GM12878 (cell line): ENCODE results near the gene CDC5L. TPM values are rescaled to one million over a fixed set of nuclear protein-coding genes. Genes with fewer than 3 reads are reported as not detected.

ENCODE experiments used
- ATAC-seq: fragments of 200-7000 bp; cut with Tn5 transposase; 3 replicates; pipeline ENCODE4 v1.9.1; 2020; ENCODE audit warnings: mild to moderate bottlenecking, moderate library complexity
- BruUV-seq: library from RNA; stranded (reverse); fragments of 400-500 nt; replicated peaks from 2 replicates; lab custom pipeline; 2021; lab: Mats Ljungman, UMichigan
- CTCF ChIA-PET: fragments of 300-600 bp; sonication (Branson Sonifier 250); formaldehyde crosslinking; extraction: SDS; loops from one replicate; lab custom pipeline; 2021; ENCODE audit warnings: inconsistent platforms; lab: Yijun Ruan, JAX
- POLR2A ChIA-PET: fragments of 350-600 bp; formaldehyde crosslinking; extraction: SDS; loops from one replicate; lab custom pipeline; 2021; ENCODE audit warnings: inconsistent platforms; lab: Charles Lee
- RAD21 ChIA-PET: fragments of 300-600 bp; sonication (Branson Sonifier 250); formaldehyde crosslinking; loops from one replicate; lab custom pipeline; 2023; ENCODE audit warnings: antibody characterized with exemption; ENCODE audit not compliant: unreplicated experiment; lab: Charles Lee
- SMC1A ChIA-PET: fragments of 300-600 bp; sonication (Branson Sonifier 250); formaldehyde crosslinking; loops from one replicate; lab custom pipeline; 2023; ENCODE audit not compliant: unreplicated experiment, uncharacterized antibody; lab: Charles Lee
- DNase-seq: peaks from one replicate; pipeline ENCODE4 v3.0.0-alpha.2; 2011; ENCODE audit warnings: low read depth, low spot score
- FAIRE-seq: peaks from 3 replicates; lab custom pipeline; 2011; peaks lifted over from hg19 to GRCh38; lab: Jason Lieb, UNC
- H2AFZ ChIP-seq: 2 replicates; pipeline ENCODE4 v1.6.0; 2011; ENCODE audit warnings: low read depth, low read length, control low read depth; ENCODE audit not compliant: control insufficient read depth
- H3K27ac ChIP-seq: 2 replicates; pipeline ENCODE4 v1.5.1; 2011; ENCODE audit warnings: control low read depth; ENCODE audit not compliant: control insufficient read depth, insufficient read depth
- H3K27me3 ChIP-seq, 2 experiments: replicated peaks in 1 of 2; 2 replicates each; pipeline versions ENCODE4 v1.6.0 to v1.6.1; 2011; ENCODE audit warnings: low read length in 1 of 2; ENCODE audit not compliant: control insufficient read depth in 2 of 2, insufficient read depth in 2 of 2
- H3K36me3 ChIP-seq, 2 experiments: 2 replicates each; pipeline ENCODE4 v1.5.1; 2011; ENCODE audit warnings: low read length in 1 of 2; ENCODE audit not compliant: control insufficient read depth in 2 of 2, insufficient read depth in 2 of 2
- H3K4me1 ChIP-seq: 2 replicates; pipeline ENCODE4 v1.6.1; 2011; ENCODE audit warnings: mild to moderate bottlenecking, low read length, moderate library complexity, mixed read lengths; ENCODE audit not compliant: control insufficient read depth, insufficient read depth
- H3K4me2 ChIP-seq: 2 replicates; pipeline ENCODE4 v1.6.0; 2011; ENCODE audit warnings: control low read depth; ENCODE audit not compliant: control insufficient read depth, insufficient read depth
- H3K4me3 ChIP-seq: fragments of 200-600 bp; sonication (generic); 2 replicates; pipeline ENCODE4 v1.5.1; 2016
- H3K79me2 ChIP-seq: 2 replicates; pipeline ENCODE4 v1.6.0; 2011; ENCODE audit warnings: low read length; ENCODE audit not compliant: control insufficient read depth, insufficient read depth
- H3K9ac ChIP-seq: 2 replicates; pipeline ENCODE4 v1.8.0; 2011; ENCODE audit warnings: low read length, control low read depth, mixed read lengths; ENCODE audit not compliant: control insufficient read depth, insufficient read depth
- H3K9me3 ChIP-seq: replicated peaks from 3 replicates; pipeline ENCODE4 v1.5.1; 2011; ENCODE audit warnings: mild to moderate bottlenecking, low read length; ENCODE audit not compliant: control insufficient read depth, insufficient read depth
- H4K20me1 ChIP-seq: 2 replicates; pipeline ENCODE4 v1.6.0; 2011; ENCODE audit not compliant: control insufficient read depth, insufficient read depth
- MYB ChIP-seq: fragments of 150-350 bp; IDR thresholded peaks from 2 replicates; pipeline ENCODE4 v1.6.1; 2014; ENCODE audit warnings: mild to moderate bottlenecking, low read depth, low read length, borderline replicate concordance
- PBX3 ChIP-seq: IDR thresholded peaks from 2 replicates; pipeline ENCODE4 v1.6.1; 2011; ENCODE audit warnings: mild to moderate bottlenecking, low read depth, low read length, moderate library complexity; ENCODE audit not compliant: insufficient replicate concordance
- RELB ChIP-seq: fragments of 450-650 bp; IDR thresholded peaks from 2 replicates; pipeline ENCODE4 v1.6.1; 2017; ENCODE audit warnings: low read depth, mild to moderate bottlenecking, moderate library complexity
- SIN3A ChIP-seq: IDR thresholded peaks from 2 replicates; pipeline ENCODE4 v1.6.1; 2012; ENCODE audit warnings: low read depth, low read length, improper control_type of control experiment
- SIX5 ChIP-seq: IDR thresholded peaks from 2 replicates; pipeline ENCODE4 v1.6.1; 2011; ENCODE audit warnings: mild to moderate bottlenecking, low read depth, low read length, moderate library complexity; ENCODE audit not compliant: severe bottlenecking
- SP1 ChIP-seq: IDR thresholded peaks from one replicate; pipeline ENCODE4 v1.6.1; 2011; ENCODE audit warnings: low read depth, low read length
- ZBTB11 ChIP-seq: fragments of 450-650 bp; formaldehyde crosslinking; IDR thresholded peaks from 2 replicates; pipeline ENCODE4 v1.5.0; 2022; ENCODE audit warnings: mild to moderate bottlenecking, missing genetic modification characterization
- ZBTB33 ChIP-seq: fragments of 450-650 bp; IDR thresholded peaks from 2 replicates; pipeline ENCODE4 v1.6.1; 2017; ENCODE audit warnings: mild to moderate bottlenecking
- WGBS: methylation state at CpG from one replicate; pipeline ENCODE4 v1.1.6; 2016; ENCODE audit warnings: low lambda C conversion rate; ENCODE audit not compliant: insufficient replicate concordance, insufficient coverage; ENCODE audit errors: missing lambda C conversion rate; 5-methylcytosine and 5-hydroxymethylcytosine counted together
- in situ Hi-C: fragments of 300-500 bp; cut with MboI; formaldehyde crosslinking; loops from 9 replicates; pipeline ENCODE4 v1.14.3; 2018; ENCODE audit warnings: mixed read lengths
- intact Hi-C: fragments of 100-400 bp; cut with micrococcal nuclease; formaldehyde crosslinking; loops from one replicate; pipeline ENCODE4 v1.14.2; 2022; ENCODE audit not compliant: unreplicated experiment
- polyA plus RNA-seq, 11 experiments: library from polyadenylated mRNA; depleted of rRNA in 4 of 11; unstranded in 6 of 11; stranded (reverse) in 5 of 11; fragments of >200 nt; fragmentation: Nextera tagmentation in 4 of 11; fragmentation: Illumina TruSeq in 1 of 11; extraction: Ambion mirVana in 4 of 11; extraction: Trizol in 1 of 11; gene quantifications; 1 replicate in 1 of 11; 2 replicates in 10 of 11; pipeline versions ENCODE4 v1.2.1 to v1.2.3, GENCODE V29; 2011 to 2016; ENCODE audit warnings: inconsistent platforms in 2 of 11, missing spikeins in 2 of 11, low read depth in 1 of 11
- total RNA-seq, 4 experiments: library from RNA; depleted of rRNA in 3 of 4; stranded (reverse); fragments of >200 nt in 3 of 4; fragmentation: Illumina TruSeq in 1 of 4; extraction: Trizol in 1 of 4; gene quantifications; 2 replicates each; pipeline versions ENCODE4 v1.2.1 to v1.2.3, GENCODE V29; 2013 to 2021

The CDC5L gene
- total and polyA plus RNA-seq, 10 of the 15 experiments (the other 5 are each of a cell fraction or from before 2014, with no cell fraction given), result 13.2 to 29.4 (median 18.8) TPM

GRCh38 chr6:44463728-44464450, 76.4 kb downstream of the CDC5L start (continued):
- TF ChIP-seq PBX3, result no peak

GRCh38 chr6:44464527-44465310, 77.2 kb downstream of the CDC5L start:
- POLR2A ChIA-PET, result no interaction called here
- BruUV-seq, result no TSS peak
- TF ChIP-seq RELB, result no peak
- TF ChIP-seq SP1, result no peak
- no peak for TF ChIP-seq SIX5
- TF ChIP-seq ZBTB33, result no peak
- TF ChIP-seq MYB, result no peak
- TF ChIP-seq ZBTB11 (CRISPR knock-in tag), result no peak
- TF ChIP-seq SIN3A, result no peak

More at GRCh38 chr6:44464527-44465310, 77.2 kb downstream of the CDC5L start:
- no peak for DNase-seq
- ATAC-seq, result no peak
- no peaks in the 10 kb centered on the region for H3K9me3 ChIP-seq
- ChIA-PET RAD21 (no interaction called here), SMC1A (interaction anchor here (1.2 kb wide), 1 partner anchor 30 kb away, joined by 3 read pairs; no protein-coding TSS in a partner anchor), CTCF (interaction anchor here (2.7 kb wide), 1 partner anchor 10 kb away, joined by 15 read pairs; no protein-coding TSS in a partner anchor)
- intact Hi-C loops (no loop called here), in situ Hi-C loops (no loop called here)
- no peaks in the 10 kb centered on the region for H3K27me3 ChIP-seq
- H3K36me3 ChIP-seq, result no peaks in the 10 kb centered on the region
- H4K20me1 ChIP-seq, result no peaks in the 10 kb centered on the region
- FAIRE-seq, result no peak
- no peak overlapping the region for H2AFZ ChIP-seq
- H3K27ac ChIP-seq, result no peak overlapping the region
- 38% methylated on average over 13 of the region's 13 CpGs for WGBS
- no peak overlapping the region for H3K4me3 ChIP-seq
- no peak overlapping the region for H3K9ac ChIP-seq
- no peak overlapping the region for H3K4me2 ChIP-seq
- H3K4me1 ChIP-seq, result no peaks in the 10 kb centered on the region
- no peaks in the 10 kb centered on the region for H3K79me2 ChIP-seq
